Glutamatergic neuron (in vitro differentiated cells): Measurements from ENCODE around the gene KPTN. TPM values are rescaled to one million over a fixed set of nuclear protein-coding genes. Genes with fewer than 3 reads are reported as not detected.

Experiments
- DNase-seq: peaks from one replicate; pipeline ENCODE4 v3.0.0; 2022
- H3K27ac Mint-ChIP-seq: one replicate; pipeline ENCODE4 v1.8.0; 2020; ENCODE audit warnings: mild to moderate bottlenecking, mixed read lengths, inconsistent platforms; ENCODE audit not compliant: unreplicated experiment
- H3K27me3 Mint-ChIP-seq: one replicate; pipeline ENCODE4 v1.8.0; 2020; ENCODE audit warnings: mild to moderate bottlenecking, moderate library complexity, mixed read lengths, inconsistent platforms; ENCODE audit not compliant: unreplicated experiment
- H3K36me3 Mint-ChIP-seq: one replicate; pipeline ENCODE4 v1.8.0; 2020; ENCODE audit warnings: mild to moderate bottlenecking, mixed read lengths, inconsistent platforms; ENCODE audit not compliant: unreplicated experiment
- H3K4me1 Mint-ChIP-seq: one replicate; pipeline ENCODE4 v1.8.0; 2020; ENCODE audit warnings: mild to moderate bottlenecking, low read depth, mixed read lengths, inconsistent platforms; ENCODE audit not compliant: unreplicated experiment
- H3K4me3 Mint-ChIP-seq: one replicate; pipeline ENCODE4 v1.8.0; 2020; ENCODE audit warnings: mild to moderate bottlenecking, mixed read lengths, inconsistent platforms; ENCODE audit not compliant: unreplicated experiment
- H3K9me3 Mint-ChIP-seq: one replicate; pipeline ENCODE4 v1.8.0; 2020; ENCODE audit warnings: mild to moderate bottlenecking, moderate library complexity, mixed read lengths, inconsistent platforms; ENCODE audit not compliant: unreplicated experiment
- total RNA-seq: library from RNA; stranded (reverse); fragmentation: NEBNext Ultra II Directional; extraction: Animal tissue kit (Norgen Biotek cat#: 25700); gene quantifications from one replicate; pipeline ENCODE4 v1.2.1, GENCODE V29; 2021; ENCODE audit not compliant: unreplicated experiment
- TF ChIP-seq, protein P1 (sequence below): fragments of 200-600 bp; sonication (generic); IDR thresholded peaks from one replicate; pipeline ENCODE4 v1.5.0; 2021; ENCODE audit not compliant: partially characterized antibody, unreplicated experiment

The KPTN gene
- total RNA-seq, 1 donor from 2014 or later = 51.2 TPM

DNA sequence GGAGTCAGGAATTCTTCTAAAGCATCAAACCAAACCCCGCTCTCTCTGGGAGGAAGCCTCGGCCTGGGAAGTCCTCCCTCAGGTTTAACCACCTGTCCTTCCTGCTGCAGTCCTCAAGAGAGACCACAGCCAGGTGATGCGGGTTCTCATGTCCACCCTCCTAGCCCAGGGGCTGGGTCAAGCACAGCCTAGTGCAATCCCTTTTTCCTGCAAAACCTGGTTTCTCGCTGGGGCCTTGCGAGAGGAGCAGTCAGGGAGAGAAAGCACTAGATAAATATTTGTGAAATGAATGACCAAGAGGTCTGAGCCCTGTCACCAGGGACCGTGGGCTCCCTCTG, 14.7 kb downstream of the KPTN start:
- peaks cover 3% of the 10 kb centered on the region for H3K9me3 Mint-ChIP-seq
- no peak for DNase-seq
- H3K27me3 Mint-ChIP-seq = peaks cover 10% of the 10 kb centered on the region
- TF ChIP-seq, protein P1, sequence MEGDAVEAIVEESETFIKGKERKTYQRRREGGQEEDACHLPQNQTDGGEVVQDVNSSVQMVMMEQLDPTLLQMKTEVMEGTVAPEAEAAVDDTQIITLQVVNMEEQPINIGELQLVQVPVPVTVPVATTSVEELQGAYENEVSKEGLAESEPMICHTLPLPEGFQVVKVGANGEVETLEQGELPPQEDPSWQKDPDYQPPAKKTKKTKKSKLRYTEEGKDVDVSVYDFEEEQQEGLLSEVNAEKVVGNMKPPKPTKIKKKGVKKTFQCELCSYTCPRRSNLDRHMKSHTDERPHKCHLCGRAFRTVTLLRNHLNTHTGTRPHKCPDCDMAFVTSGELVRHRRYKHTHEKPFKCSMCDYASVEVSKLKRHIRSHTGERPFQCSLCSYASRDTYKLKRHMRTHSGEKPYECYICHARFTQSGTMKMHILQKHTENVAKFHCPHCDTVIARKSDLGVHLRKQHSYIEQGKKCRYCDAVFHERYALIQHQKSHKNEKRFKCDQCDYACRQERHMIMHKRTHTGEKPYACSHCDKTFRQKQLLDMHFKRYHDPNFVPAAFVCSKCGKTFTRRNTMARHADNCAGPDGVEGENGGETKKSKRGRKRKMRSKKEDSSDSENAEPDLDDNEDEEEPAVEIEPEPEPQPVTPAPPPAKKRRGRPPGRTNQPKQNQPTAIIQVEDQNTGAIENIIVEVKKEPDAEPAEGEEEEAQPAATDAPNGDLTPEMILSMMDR = no peak
- H3K27ac Mint-ChIP-seq = peak overlapping the region; percentile 33
- H3K4me3 Mint-ChIP-seq = peak overlapping the region; percentile 92
- no peaks in the 10 kb centered on the region for H3K36me3 Mint-ChIP-seq
- peaks cover 24% of the 10 kb centered on the region for H3K4me1 Mint-ChIP-seq

- H3K4me3 Mint-ChIP-seq = no peak overlapping the region
- peak overlapping the region; percentile 75 for H3K27ac Mint-ChIP-seq
- H3K4me1 Mint-ChIP-seq = peaks cover 24% of the 10 kb centered on the region
- TF ChIP-seq, protein P1 = no peak
- DNase-seq = no peak
- H3K27me3 Mint-ChIP-seq = peaks cover 10% of the 10 kb centered on the region
- H3K9me3 Mint-ChIP-seq = peaks cover 3% of the 10 kb centered on the region
- H3K36me3 Mint-ChIP-seq = no peaks in the 10 kb centered on the region
Observed at GRCh38 chr19:47467914-47468313, 16.1 kb downstream of the KPTN start.

DNA sequence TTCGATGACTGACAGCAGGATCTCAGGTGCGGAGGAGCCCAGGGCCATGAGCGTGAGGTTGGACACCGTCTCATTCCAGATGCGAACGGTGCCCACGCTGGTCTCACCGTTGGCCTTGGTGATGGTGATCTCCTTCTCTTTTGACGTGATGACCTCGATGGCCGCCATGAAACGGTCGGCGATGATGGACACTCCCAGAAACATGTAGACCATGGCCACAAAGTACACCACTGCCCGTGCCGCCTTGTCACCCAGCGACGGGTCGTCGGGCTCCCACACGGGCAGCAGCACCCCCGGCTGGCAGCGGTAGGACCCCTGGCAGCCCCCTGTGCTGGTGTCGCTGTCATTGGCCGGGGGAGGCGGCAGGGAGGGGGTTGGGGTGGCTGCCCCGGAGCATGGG, 18.1 kb downstream of the KPTN start:
- Mint-ChIP-seq H3K4me1 (peaks cover 24% of the 10 kb centered on the region), H3K36me3 (no peaks in the 10 kb centered on the region), H3K27ac (no peak overlapping the region), H3K9me3 (peaks cover 3% of the 10 kb centered on the region), H3K4me3 (no peak overlapping the region), H3K27me3 (peaks cover 10% of the 10 kb centered on the region)
- TF ChIP-seq, protein P1 = no peak
- DNase-seq = no peak

- Mint-ChIP-seq H3K4me1 (peaks cover 16% of the 10 kb centered on the region), H3K27ac (no peak overlapping the region), H3K27me3 (peaks cover 10% of the 10 kb centered on the region), H3K36me3 (no peaks in the 10 kb centered on the region), H3K9me3 (peaks cover 3% of the 10 kb centered on the region), H3K4me3 (peak overlapping the region; percentile 39)
- DNase-seq = no peak
- TF ChIP-seq, protein P1 = no peak
Observed at GRCh38 chr19:47464675-47465419, 19.2 kb downstream of the KPTN start.

DNA sequence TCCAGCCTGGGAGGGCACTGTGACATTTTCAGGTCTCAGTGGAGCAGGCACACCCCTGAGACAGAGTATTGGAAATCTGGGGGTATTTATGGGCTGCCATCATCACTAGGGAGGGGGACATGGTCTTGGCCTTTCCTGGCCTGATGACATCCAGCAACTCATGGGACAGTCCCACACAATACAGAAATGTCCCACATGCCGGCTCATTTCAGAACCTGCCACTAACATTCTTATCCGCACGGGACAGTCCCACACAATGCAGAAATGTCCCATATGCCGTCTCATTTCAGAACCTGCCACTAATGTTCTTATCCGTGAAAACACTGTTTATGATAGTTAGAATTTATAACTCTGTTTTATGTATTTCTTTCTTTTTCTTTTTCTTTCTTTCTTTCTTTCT, 22.1 kb downstream of the KPTN start:
- no peaks in the 10 kb centered on the region for H3K36me3 Mint-ChIP-seq
- H3K4me1 Mint-ChIP-seq = peaks cover 7% of the 10 kb centered on the region
- no peak overlapping the region for H3K4me3 Mint-ChIP-seq
- no peaks in the 10 kb centered on the region for H3K9me3 Mint-ChIP-seq
- H3K27ac Mint-ChIP-seq = no peak overlapping the region
- DNase-seq = no peak
- peaks cover 3% of the 10 kb centered on the region for H3K27me3 Mint-ChIP-seq
- TF ChIP-seq, protein P1 = no peak
